ENCODE measurements around the gene OR10C1.

Gene OR10C1, protein sequence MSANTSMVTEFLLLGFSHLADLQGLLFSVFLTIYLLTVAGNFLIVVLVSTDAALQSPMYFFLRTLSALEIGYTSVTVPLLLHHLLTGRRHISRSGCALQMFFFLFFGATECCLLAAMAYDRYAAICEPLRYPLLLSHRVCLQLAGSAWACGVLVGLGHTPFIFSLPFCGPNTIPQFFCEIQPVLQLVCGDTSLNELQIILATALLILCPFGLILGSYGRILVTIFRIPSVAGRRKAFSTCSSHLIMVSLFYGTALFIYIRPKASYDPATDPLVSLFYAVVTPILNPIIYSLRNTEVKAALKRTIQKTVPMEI

DNA sequence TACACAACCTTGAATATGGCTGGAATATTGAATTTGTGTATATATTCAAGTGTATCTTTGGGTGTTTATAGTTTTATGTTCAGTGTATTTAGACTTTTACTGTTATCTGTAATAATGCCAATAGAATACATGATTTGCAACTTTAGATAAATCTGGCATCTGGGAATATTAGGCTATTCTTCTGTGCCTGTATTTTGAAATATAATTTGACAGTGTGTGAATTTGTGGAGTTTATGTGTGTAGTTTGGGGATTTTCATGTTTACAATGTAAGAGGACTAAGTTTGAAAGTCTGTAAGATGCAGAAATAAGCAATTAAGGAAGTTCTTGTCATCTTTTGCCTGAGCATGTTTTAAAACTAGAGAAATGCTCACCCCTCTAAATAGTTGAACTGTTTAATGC lies at the start of gene OR10C1:
Gene OR10C1, plus strand, starts transcription at position 301 of the 400 bp plus-strand sequence. CDS start 710 bp downstream, outside the sequence.
- no peaks in the 10 kb centered on the region for H3K9me3 ChIP-seq
- H3K27me3 ChIP-seq: peaks cover 9% of the 10 kb centered on the region
- no peaks in the 10 kb centered on the region for H3K4me1 ChIP-seq (ENCODE audit: control insufficient read depth in 1 of 2, insufficient read depth in 1 of 2, low read depth in 1 of 2, low read length in 1 of 2)
- H3K36me3 ChIP-seq: no peaks in the 10 kb centered on the region
- TF ChIP-seq CTCF (IDR thresholded peaks at IDR 0.05): no peak
- no peak within 1 kb of the TSS for H3K4me3 ChIP-seq (ENCODE audit: low read depth in 1 of 2, low read length in 1 of 2)
- H3K27ac ChIP-seq: no peak within 1 kb of the TSS

DNA sequence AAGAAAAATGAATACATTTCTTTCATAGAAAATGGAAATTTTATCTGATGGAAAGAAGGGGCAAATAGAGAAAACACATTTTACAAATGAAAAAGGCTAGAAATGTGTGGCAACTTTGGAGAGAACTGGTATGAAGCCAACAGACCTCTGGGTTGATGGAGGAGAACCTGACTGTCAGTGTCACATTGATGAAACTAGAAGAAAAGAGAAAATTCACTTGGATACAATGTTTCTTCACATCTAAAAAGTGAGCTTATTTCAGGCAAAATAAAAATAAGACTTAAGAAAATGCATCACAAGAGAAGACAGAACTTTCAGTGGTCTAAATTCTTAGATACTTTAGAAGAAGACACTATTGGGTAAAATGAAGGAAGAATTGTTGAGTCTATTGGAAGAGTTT lies 43.8 kb upstream of the OR10C1 start, which contains the start of gene OR12D2:
Gene OR12D2, plus strand, starts transcription at position 301 of the 400 bp plus-strand sequence. CDS start 1,069 bp downstream, outside the sequence.
- Histone ChIP-seq H3K9me3 (no peaks in the 10 kb centered on the region), H3K27ac (no peak within 1 kb of the TSS), H3K4me3 (ENCODE audit: low read depth in 1 of 2, low read length in 1 of 2) (no peak within 1 kb of the TSS), H3K27me3 (no peaks in the 10 kb centered on the region), H3K36me3 (no peaks in the 10 kb centered on the region), H3K4me1 (ENCODE audit: control insufficient read depth in 1 of 2, insufficient read depth in 1 of 2, low read depth in 1 of 2, low read length in 1 of 2) (no peaks in the 10 kb centered on the region)
- no peak for TF ChIP-seq CTCF (IDR thresholded peaks at IDR 0.05)

GRCh38 chr6:29399525-29399924 lies 39.6 kb upstream of the OR10C1 start:
- no peaks in the 10 kb centered on the region for H3K27me3 ChIP-seq
- no peak overlapping the region for H3K27ac ChIP-seq
- TF ChIP-seq CTCF (IDR thresholded peaks at IDR 0.05): no peak
- H3K9me3 ChIP-seq: no peaks in the 10 kb centered on the region
- no peaks in the 10 kb centered on the region for H3K4me1 ChIP-seq (ENCODE audit: control insufficient read depth in 1 of 2, insufficient read depth in 1 of 2, low read depth in 1 of 2, low read length in 1 of 2)
- H3K36me3 ChIP-seq: no peaks in the 10 kb centered on the region
- H3K4me3 ChIP-seq (ENCODE audit: low read depth in 1 of 2, low read length in 1 of 2): no peak overlapping the region

- Histone ChIP-seq H3K4me1 (ENCODE audit: control insufficient read depth in 1 of 2, insufficient read depth in 1 of 2, low read depth in 1 of 2, low read length in 1 of 2) (no peaks in the 10 kb centered on the region), H3K27me3 (no peaks in the 10 kb centered on the region), H3K4me3 (ENCODE audit: low read depth in 1 of 2, low read length in 1 of 2) (no peak overlapping the region), H3K36me3 (no peaks in the 10 kb centered on the region), H3K27ac (no peak overlapping the region), H3K9me3 (no peaks in the 10 kb centered on the region)
- no peak for TF ChIP-seq CTCF (IDR thresholded peaks at IDR 0.05)
Observed at GRCh38 chr6:29403801-29404200, 35.3 kb upstream of the OR10C1 start.

DNA sequence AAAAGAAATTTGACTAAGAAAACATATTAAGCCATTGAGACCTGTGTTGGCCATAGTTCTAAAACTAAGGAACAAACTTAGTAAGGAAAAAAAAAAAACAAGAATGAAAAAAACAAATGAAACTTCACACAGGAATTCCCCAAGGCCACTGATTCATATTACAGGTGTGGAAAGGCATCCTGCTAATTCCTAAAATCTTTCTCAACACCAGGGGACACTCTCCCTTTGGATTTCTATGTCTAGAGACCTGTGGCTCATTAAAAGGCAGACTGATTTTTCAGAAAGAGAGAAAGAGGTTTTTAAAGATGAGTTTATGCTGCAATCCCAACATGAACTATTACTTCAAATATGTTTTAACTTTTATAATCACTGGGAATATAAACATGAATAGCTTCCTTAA lies 24.5 kb upstream of the OR10C1 start, which contains the start of gene OR12D1:
Gene OR12D1, plus strand, starts transcription at position 341 of the 400 bp plus-strand sequence.
- H3K36me3 ChIP-seq: no peaks in the 10 kb centered on the region
- no peak within 1 kb of the TSS for H3K4me3 ChIP-seq (ENCODE audit: low read depth in 1 of 2, low read length in 1 of 2)
- H3K9me3 ChIP-seq: no peaks in the 10 kb centered on the region
- no peak within 1 kb of the TSS for H3K27ac ChIP-seq
- peaks cover 3% of the 10 kb centered on the region for H3K27me3 ChIP-seq
- TF ChIP-seq CTCF (IDR thresholded peaks at IDR 0.05): no peak
- H3K4me1 ChIP-seq (ENCODE audit: control insufficient read depth in 1 of 2, insufficient read depth in 1 of 2, low read depth in 1 of 2, low read length in 1 of 2): no peaks in the 10 kb centered on the region
